Fibroblast of the aortic adventitia (primary cell): Measurements from ENCODE around the gene VAV2. TPM values are rescaled to one million over a fixed set of nuclear protein-coding genes. Genes with fewer than 3 reads are reported as not detected.

Experiments used
- DNase-seq: peaks from one replicate; pipeline ENCODE4 v3.0.0-alpha.2; 2010; ENCODE audit warnings: low read depth
- H3K4me3 ChIP-seq: 2 replicates; pipeline ENCODE4 v1.5.1; 2011; ENCODE audit warnings: low read depth, mild to moderate bottlenecking, control low read depth, low read length, moderate library complexity
- CTCF ChIP-seq: IDR thresholded peaks from 2 replicates; pipeline ENCODE4 v1.5.1; 2011; ENCODE audit warnings: mild to moderate bottlenecking, low read length, control low read depth, inconsistent platforms; ENCODE audit not compliant: insufficient read depth
- total RNA-seq: library from RNA; depleted of rRNA; stranded (reverse); fragments of >200 nt; gene quantifications from 2 replicates; pipeline ENCODE4 v1.2.3, GENCODE V29; 2012; ENCODE audit warnings: low replicate concordance

VAV2 gene
- total RNA-seq, 1 donor, result 10.9 TPM

GRCh38 chr9:133716564-133717112 lies 275.5 kb downstream of the VAV2 start:
- H3K4me3 ChIP-seq, result no peak overlapping the region
- DNase-seq, result peak; percentile 30
- no peak for TF ChIP-seq CTCF

DNA sequence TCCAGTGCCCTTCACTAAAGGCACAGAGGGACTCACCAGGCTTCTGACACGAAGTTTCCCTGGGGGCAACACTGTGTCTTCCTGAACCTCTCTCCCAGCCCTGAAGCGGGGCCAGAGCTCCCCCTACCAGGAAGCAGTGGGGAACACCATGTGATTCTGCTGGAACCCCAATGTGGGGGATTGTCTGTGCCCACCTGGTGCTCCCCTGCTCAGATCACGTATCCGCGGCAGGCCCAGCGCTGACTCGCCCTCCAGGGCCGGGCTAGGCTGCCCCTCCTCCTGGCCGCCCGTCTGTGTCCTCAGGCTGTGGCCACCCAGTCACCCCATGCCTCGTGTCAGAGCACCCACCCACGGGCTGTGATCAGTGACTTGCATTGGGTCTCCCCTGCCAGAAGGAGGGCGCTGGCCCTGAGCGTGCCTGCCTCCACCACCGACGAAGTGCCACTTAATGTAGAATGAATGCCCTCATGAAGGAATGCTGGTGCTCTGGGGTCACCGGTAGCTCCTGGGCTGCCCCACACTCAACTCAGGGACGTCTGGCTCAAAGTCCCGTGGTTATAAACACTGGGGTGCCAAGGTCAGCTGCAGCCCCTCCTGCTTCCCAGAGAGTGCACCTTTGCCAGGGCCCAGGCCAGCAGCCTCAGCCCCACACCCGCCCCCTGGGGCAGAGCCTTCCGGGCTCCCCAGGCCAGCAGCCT lies 276.1 kb downstream of the VAV2 start:
- no peak for DNase-seq
- TF ChIP-seq CTCF, result peak; percentile 22
- H3K4me3 ChIP-seq, result no peak overlapping the region

DNA sequence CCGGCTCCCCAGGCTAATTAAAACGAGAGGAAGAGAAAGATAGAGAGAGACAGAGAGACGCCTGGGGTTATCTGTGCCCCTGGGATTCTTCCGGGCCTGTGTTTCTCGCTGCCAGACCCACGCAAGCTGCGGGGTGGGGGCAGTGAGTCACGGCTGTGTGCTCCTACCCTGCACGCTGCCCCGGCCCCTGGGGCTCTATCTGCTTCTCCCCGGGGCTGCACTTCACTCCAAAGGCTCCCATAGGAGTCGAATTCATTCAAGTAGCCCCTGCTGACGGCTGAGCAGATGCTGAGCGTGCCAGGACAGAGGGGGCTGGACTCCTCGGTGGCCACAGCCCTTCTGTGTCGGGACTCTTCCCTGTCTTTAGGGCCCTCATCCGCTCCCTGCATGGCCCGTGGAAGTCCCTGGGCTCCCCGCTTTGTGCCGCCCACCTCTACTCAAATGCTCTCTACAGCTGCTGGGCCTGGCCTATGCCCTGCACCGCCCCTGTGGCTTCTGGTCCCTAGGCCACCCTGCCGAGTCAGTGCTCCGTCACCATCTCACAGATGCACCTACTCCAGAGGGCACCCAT lies 276.7 kb downstream of the VAV2 start:
- no peak for DNase-seq
- no peak for TF ChIP-seq CTCF
- no peak overlapping the region for H3K4me3 ChIP-seq

DNA sequence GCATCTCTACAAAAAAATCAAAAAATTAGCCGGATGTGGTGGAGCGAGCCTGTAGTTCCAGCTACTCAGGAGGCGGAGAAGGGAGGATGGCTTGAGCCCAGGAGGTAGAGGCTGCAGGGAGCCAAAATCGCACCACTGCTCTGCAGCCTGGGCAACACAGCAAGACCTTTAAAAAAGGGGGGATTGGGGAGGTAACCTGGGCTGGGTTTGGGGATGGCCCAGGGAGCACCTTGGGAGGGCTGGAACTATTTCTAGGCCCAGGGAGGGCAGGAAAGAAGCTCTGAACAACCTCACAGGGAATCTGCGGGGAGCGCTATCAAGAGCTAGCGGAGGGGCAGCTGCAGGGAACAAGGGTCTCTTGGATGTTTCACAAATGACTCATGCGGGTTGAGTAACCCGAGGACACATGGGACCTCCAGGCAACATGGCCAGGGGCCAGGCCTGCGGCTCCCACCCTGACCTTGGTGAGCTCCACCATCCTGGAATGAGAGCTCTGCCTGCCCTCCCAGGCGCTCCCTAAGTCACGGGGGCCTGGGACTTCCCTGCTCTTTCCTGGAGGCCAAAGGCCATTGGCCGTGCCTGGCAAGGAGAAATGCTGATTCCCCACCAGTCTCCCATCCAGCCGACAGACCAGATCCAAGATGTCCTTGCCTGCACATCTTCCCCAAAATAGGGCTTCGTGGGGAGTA lies 277.4 kb downstream of the VAV2 start:
- TF ChIP-seq CTCF, result no peak
- no peak for DNase-seq
- no peak overlapping the region for H3K4me3 ChIP-seq

DNA sequence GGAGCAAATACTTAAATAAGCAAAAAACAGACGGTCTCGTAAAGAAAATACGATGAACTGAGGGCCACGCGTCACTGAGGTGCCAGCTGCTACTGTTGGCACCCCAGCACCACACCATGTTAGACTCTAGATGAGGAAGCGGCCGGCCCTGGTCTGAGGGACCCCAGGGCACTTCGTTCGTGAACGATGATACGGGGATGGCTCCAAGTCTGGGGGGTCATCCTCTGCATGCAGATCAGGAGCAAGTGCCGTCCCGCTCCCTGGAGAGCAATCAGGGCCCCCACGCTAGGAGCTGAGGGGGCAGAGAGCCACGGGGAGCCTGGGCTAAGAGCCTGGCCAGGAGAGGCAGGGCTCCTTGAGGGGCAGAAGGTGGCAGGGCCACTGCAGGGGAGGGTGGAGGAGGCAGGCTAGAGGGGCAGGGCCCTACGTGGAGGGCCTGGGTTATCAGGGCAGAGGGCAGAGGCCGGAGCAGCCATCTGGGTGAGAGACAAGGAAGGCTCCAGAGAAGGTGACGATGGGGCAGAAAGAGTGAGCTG lies 278.1 kb downstream of the VAV2 start:
- TF ChIP-seq CTCF, result no peak
- DNase-seq, result no peak
- no peak overlapping the region for H3K4me3 ChIP-seq

- DNase-seq, result no peak
- no peak for TF ChIP-seq CTCF
Observed at GRCh38 chr9:133713150-133713959, 278.8 kb downstream of the VAV2 start.

More at GRCh38 chr9:133713150-133713959, 278.8 kb downstream of the VAV2 start:
- H3K4me3 ChIP-seq, result no peak overlapping the region
